GM23338 (cell line): Measurements from ENCODE around the gene VAV3. TPM values are rescaled to one million over a fixed set of nuclear protein-coding genes. Genes with fewer than 3 reads are reported as not detected.

Experiments
- ATAC-seq: fragments of 200-7000 bp; cut with Tn5 transposase; 3 replicates; pipeline ENCODE4 v1.9.1; 2020
- DNase-seq: peaks from one replicate; pipeline ENCODE4 v3.0.0-alpha.2; 2015; ENCODE audit warnings: low spot score
- H2AFZ ChIP-seq: fragments of 200-600 bp; sonication (generic); 2 replicates; pipeline ENCODE4 v1.8.0; 2016; ENCODE audit warnings: antibody characterized with exemption, mild to moderate bottlenecking, moderate library complexity
- H3F3A ChIP-seq: fragments of 200-600 bp; sonication (generic); replicated peaks from 2 replicates; pipeline ENCODE4 v1.8.0; 2017; ENCODE audit warnings: antibody characterized with exemption, mixed run types, low read depth
- H3K27ac ChIP-seq: fragments of 200-600 bp; sonication (generic); 2 replicates; pipeline ENCODE4 v1.6.1; 2016; ENCODE audit warnings: low read depth
- H3K27me3 ChIP-seq: fragments of 200-600 bp; sonication (generic); 2 replicates; pipeline ENCODE4 v1.8.0; 2016; ENCODE audit warnings: mild to moderate bottlenecking, mixed run types, moderate library complexity; ENCODE audit not compliant: insufficient read depth
- H3K36me3 ChIP-seq: fragments of 200-600 bp; sonication (generic); 2 replicates; pipeline ENCODE4 v1.8.0; 2016; ENCODE audit warnings: mild to moderate bottlenecking; ENCODE audit not compliant: insufficient read depth
- H3K4me1 ChIP-seq: fragments of 200-600 bp; sonication (generic); 2 replicates; pipeline ENCODE4 v1.8.0; 2016; ENCODE audit warnings: mild to moderate bottlenecking, moderate library complexity; ENCODE audit not compliant: insufficient read depth
- H3K4me2 ChIP-seq: fragments of 200-600 bp; sonication (generic); 2 replicates; pipeline ENCODE4 v1.7.1; 2017; ENCODE audit warnings: mixed run types
- H3K4me3 ChIP-seq: fragments of 200-600 bp; sonication (generic); 2 replicates; pipeline ENCODE4 v1.6.1; 2016; ENCODE audit warnings: mixed run types
- H3K79me2 ChIP-seq: fragments of 200-600 bp; sonication (generic); replicated peaks from 2 replicates; pipeline ENCODE4 v1.8.0; 2017; ENCODE audit warnings: mild to moderate bottlenecking; ENCODE audit not compliant: insufficient read depth
- H3K9me2 ChIP-seq: fragments of 200-600 bp; sonication (generic); 2 replicates; pipeline ENCODE4 v1.8.0; 2017; ENCODE audit not compliant: insufficient read depth
- H4K20me1 ChIP-seq: fragments of 200-600 bp; sonication (generic); replicated peaks from 2 replicates; pipeline ENCODE4 v1.8.0; 2017; ENCODE audit warnings: mild to moderate bottlenecking; ENCODE audit not compliant: insufficient read depth
- H3K27ac Mint-ChIP-seq: 2 replicates; pipeline ENCODE4 v1.8.0; 2020; ENCODE audit warnings: inconsistent platforms, mild to moderate bottlenecking, moderate library complexity, mixed read lengths
- H3K27me3 Mint-ChIP-seq: 3 replicates; pipeline ENCODE4 v1.8.0; 2022; ENCODE audit warnings: low read depth, mild to moderate bottlenecking, moderate library complexity, mixed read lengths, inconsistent platforms; ENCODE audit not compliant: insufficient read depth, poor library complexity
- H3K36me3 Mint-ChIP-seq: 3 replicates; pipeline ENCODE4 v1.8.0; 2021; ENCODE audit warnings: low read depth, mild to moderate bottlenecking, inconsistent platforms, moderate library complexity, mixed read lengths
- H3K4me1 Mint-ChIP-seq: 3 replicates; pipeline ENCODE4 v1.8.0; 2020; ENCODE audit warnings: mild to moderate bottlenecking, inconsistent platforms, mixed read lengths
- H3K4me3 Mint-ChIP-seq: 3 replicates; pipeline ENCODE4 v1.8.0; 2021; ENCODE audit warnings: moderate library complexity, mild to moderate bottlenecking, inconsistent platforms, mixed read lengths
- H3K9me3 Mint-ChIP-seq: 3 replicates; pipeline ENCODE4 v1.8.0; 2020; ENCODE audit warnings: moderate library complexity, mild to moderate bottlenecking, inconsistent platforms, mixed read lengths
- CREB1 ChIP-seq: fragments of 250-450 bp; sonication (Bioruptor Pico); IDR thresholded peaks from 2 replicates; pipeline ENCODE4 v1.5.0; 2020; ENCODE audit warnings: low read depth, mild to moderate bottlenecking, moderate library complexity
- EZH2 ChIP-seq: fragments of 200-600 bp; sonication (generic); IDR thresholded peaks from one replicate; pipeline ENCODE4 v1.8.0; 2017; ENCODE audit warnings: antibody characterized with exemption, mild to moderate bottlenecking, low read depth; ENCODE audit not compliant: unreplicated experiment
- JUNB ChIP-seq: IDR thresholded peaks from one replicate; pipeline ENCODE4 v1.6.1; 2016; ENCODE audit warnings: antibody characterized with exemption; ENCODE audit not compliant: unreplicated experiment
- NANOG ChIP-seq: IDR thresholded peaks from 2 replicates; pipeline ENCODE4 v1.6.1; 2016; ENCODE audit warnings: antibody characterized with exemption, borderline replicate concordance
- POLR2AphosphoS5 ChIP-seq: IDR thresholded peaks from 2 replicates; pipeline ENCODE4 v1.6.1; 2016; ENCODE audit warnings: antibody characterized with exemption, low read depth
- STAT1 ChIP-seq: IDR thresholded peaks from one replicate; pipeline ENCODE4 v1.6.1; 2016; ENCODE audit warnings: antibody characterized with exemption; ENCODE audit not compliant: unreplicated experiment
- ZNF114 ChIP-seq: fragments of 250-450 bp; sonication (Bioruptor Pico); IDR thresholded peaks from 2 replicates; pipeline ENCODE4 v1.5.0; 2020; ENCODE audit warnings: mild to moderate bottlenecking, moderate library complexity
- ZNF331 ChIP-seq: fragments of 250-450 bp; sonication (Bioruptor Pico); IDR thresholded peaks from 2 replicates; pipeline ENCODE4 v1.5.0; 2020; ENCODE audit warnings: low read depth, mild to moderate bottlenecking, moderate library complexity
- polyA plus RNA-seq: library from polyadenylated mRNA; unstranded; fragments of >200 nt; fragmentation: Nextera tagmentation; extraction: Ambion mirVana; gene quantifications from 2 replicates; pipeline ENCODE4 v1.2.1, GENCODE V29; 2016
- total RNA-seq: library from RNA; depleted of rRNA; stranded (reverse); fragments of >200 nt; shearing (Covaris generic); gene quantifications from 2 replicates; pipeline ENCODE4 v1.2.3, GENCODE V29; 2014
- TF ChIP-seq, protein P1 (sequence below), 2 experiments: fragments of 200-600 bp in 1 of 2; sonication (generic) in 1 of 2; conservative IDR thresholded peaks; 2 replicates each; pipeline versions ENCODE4 v1.5.1 to v1.6.1; 2016 to 2017; ENCODE audit warnings: antibody characterized with exemption in 2 of 2, low read depth in 2 of 2, mild to moderate bottlenecking in 2 of 2, moderate library complexity in 1 of 2
- TF ChIP-seq, protein P2 (sequence below): IDR thresholded peaks from 2 replicates; pipeline ENCODE4 v1.6.1; 2016; ENCODE audit warnings: antibody characterized with exemption
- TF ChIP-seq, protein P3 (sequence below): fragments of 250-450 bp; sonication (Bioruptor Pico); IDR thresholded peaks from 2 replicates; pipeline ENCODE4 v1.5.0; 2020; ENCODE audit warnings: mild to moderate bottlenecking, moderate library complexity
- TF ChIP-seq, protein P4 (sequence below): IDR thresholded peaks from one replicate; pipeline ENCODE4 v1.6.1; 2018; ENCODE audit warnings: antibody characterized with exemption; ENCODE audit not compliant: unreplicated experiment

VAV3 gene
- total and polyA plus RNA-seq, 2 experiments from 2014 or later: 3.0 to 11.3 TPM

DNA sequence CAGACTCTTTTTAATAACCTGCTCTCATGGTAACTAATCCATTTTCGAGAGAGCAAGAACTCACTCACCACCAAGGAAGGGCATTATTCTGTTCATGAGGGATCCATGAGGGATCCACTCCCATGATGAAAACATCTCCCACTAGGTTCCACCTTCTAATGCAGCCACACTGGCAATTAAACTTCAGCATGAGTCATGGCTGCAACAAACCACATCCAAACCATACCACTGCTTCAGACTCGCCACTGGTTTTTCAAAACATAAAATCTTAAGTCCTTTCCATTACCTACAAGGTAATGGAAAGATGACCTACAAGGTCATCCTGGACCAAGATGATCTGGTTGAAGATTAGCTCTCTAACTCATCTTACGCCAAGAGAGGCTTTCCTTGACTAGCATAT lies 405.1 kb downstream of the VAV3 start (continued):
- TF ChIP-seq, protein P1, sequence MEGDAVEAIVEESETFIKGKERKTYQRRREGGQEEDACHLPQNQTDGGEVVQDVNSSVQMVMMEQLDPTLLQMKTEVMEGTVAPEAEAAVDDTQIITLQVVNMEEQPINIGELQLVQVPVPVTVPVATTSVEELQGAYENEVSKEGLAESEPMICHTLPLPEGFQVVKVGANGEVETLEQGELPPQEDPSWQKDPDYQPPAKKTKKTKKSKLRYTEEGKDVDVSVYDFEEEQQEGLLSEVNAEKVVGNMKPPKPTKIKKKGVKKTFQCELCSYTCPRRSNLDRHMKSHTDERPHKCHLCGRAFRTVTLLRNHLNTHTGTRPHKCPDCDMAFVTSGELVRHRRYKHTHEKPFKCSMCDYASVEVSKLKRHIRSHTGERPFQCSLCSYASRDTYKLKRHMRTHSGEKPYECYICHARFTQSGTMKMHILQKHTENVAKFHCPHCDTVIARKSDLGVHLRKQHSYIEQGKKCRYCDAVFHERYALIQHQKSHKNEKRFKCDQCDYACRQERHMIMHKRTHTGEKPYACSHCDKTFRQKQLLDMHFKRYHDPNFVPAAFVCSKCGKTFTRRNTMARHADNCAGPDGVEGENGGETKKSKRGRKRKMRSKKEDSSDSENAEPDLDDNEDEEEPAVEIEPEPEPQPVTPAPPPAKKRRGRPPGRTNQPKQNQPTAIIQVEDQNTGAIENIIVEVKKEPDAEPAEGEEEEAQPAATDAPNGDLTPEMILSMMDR (conservative IDR thresholded peaks at IDR 0.05; ENCODE audit: low read depth in 2 of 2): no peak
- TF ChIP-seq POLR2AphosphoS5: no peak
- TF ChIP-seq, protein P2, sequence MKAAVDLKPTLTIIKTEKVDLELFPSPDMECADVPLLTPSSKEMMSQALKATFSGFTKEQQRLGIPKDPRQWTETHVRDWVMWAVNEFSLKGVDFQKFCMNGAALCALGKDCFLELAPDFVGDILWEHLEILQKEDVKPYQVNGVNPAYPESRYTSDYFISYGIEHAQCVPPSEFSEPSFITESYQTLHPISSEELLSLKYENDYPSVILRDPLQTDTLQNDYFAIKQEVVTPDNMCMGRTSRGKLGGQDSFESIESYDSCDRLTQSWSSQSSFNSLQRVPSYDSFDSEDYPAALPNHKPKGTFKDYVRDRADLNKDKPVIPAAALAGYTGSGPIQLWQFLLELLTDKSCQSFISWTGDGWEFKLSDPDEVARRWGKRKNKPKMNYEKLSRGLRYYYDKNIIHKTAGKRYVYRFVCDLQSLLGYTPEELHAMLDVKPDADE: no peak

DNA sequence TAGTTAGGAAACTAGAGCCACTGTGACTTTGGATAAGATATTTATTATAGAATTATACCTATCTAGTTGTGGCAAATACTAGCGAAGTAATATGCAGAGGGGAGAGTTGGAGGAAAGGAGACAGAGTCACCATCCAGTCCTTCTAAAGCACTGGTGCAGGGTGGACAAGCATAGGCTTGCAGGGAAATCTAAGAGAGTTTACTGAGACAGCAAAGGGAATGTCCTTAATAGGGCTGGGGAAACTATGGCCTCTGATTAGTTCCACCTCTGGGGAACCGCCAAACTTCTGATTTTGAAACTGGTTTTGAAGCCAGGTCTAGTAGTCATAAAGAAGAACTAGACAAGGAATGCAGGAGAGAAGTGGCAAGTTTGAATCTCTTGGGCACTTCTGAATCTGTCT lies 407.9 kb downstream of the VAV3 start:
- Histone ChIP-seq H3K36me3 (no peaks in the 10 kb centered on the region), H3K9me2 (peaks cover 14% of the 10 kb centered on the region; the same call in 1 of the 2 replicates), H4K20me1 (no peaks in the 10 kb centered on the region), H3K79me2 (no peaks in the 10 kb centered on the region), H3K4me1 (no peaks in the 10 kb centered on the region), H3K27ac (no peak overlapping the region), H3F3A (no peaks in the 10 kb centered on the region), H2AFZ (no peak overlapping the region), H3K4me2 (no peak overlapping the region), H3K4me3 (no peak overlapping the region), H3K27me3 (no peaks in the 10 kb centered on the region)
- Mint-ChIP-seq H3K36me3 (no peaks in the 10 kb centered on the region), H3K4me1 (no peaks in the 10 kb centered on the region), H3K27ac (no peak overlapping the region), H3K9me3 (no peaks in the 10 kb centered on the region), H3K4me3 (no peak overlapping the region), H3K27me3 (no peaks in the 10 kb centered on the region)
- DNase-seq (no peak), ATAC-seq (no peak)
- no peak for TF ChIP-seq STAT1
- TF ChIP-seq NANOG: no peak
- no peak for TF ChIP-seq CREB1
- TF ChIP-seq, protein P2: no peak
- TF ChIP-seq JUNB: no peak
- no peak for TF ChIP-seq EZH2
- TF ChIP-seq ZNF331 (CRISPR knock-in tag): no peak
- TF ChIP-seq ZNF114 (CRISPR knock-in tag): no peak
- TF ChIP-seq, protein P3, sequence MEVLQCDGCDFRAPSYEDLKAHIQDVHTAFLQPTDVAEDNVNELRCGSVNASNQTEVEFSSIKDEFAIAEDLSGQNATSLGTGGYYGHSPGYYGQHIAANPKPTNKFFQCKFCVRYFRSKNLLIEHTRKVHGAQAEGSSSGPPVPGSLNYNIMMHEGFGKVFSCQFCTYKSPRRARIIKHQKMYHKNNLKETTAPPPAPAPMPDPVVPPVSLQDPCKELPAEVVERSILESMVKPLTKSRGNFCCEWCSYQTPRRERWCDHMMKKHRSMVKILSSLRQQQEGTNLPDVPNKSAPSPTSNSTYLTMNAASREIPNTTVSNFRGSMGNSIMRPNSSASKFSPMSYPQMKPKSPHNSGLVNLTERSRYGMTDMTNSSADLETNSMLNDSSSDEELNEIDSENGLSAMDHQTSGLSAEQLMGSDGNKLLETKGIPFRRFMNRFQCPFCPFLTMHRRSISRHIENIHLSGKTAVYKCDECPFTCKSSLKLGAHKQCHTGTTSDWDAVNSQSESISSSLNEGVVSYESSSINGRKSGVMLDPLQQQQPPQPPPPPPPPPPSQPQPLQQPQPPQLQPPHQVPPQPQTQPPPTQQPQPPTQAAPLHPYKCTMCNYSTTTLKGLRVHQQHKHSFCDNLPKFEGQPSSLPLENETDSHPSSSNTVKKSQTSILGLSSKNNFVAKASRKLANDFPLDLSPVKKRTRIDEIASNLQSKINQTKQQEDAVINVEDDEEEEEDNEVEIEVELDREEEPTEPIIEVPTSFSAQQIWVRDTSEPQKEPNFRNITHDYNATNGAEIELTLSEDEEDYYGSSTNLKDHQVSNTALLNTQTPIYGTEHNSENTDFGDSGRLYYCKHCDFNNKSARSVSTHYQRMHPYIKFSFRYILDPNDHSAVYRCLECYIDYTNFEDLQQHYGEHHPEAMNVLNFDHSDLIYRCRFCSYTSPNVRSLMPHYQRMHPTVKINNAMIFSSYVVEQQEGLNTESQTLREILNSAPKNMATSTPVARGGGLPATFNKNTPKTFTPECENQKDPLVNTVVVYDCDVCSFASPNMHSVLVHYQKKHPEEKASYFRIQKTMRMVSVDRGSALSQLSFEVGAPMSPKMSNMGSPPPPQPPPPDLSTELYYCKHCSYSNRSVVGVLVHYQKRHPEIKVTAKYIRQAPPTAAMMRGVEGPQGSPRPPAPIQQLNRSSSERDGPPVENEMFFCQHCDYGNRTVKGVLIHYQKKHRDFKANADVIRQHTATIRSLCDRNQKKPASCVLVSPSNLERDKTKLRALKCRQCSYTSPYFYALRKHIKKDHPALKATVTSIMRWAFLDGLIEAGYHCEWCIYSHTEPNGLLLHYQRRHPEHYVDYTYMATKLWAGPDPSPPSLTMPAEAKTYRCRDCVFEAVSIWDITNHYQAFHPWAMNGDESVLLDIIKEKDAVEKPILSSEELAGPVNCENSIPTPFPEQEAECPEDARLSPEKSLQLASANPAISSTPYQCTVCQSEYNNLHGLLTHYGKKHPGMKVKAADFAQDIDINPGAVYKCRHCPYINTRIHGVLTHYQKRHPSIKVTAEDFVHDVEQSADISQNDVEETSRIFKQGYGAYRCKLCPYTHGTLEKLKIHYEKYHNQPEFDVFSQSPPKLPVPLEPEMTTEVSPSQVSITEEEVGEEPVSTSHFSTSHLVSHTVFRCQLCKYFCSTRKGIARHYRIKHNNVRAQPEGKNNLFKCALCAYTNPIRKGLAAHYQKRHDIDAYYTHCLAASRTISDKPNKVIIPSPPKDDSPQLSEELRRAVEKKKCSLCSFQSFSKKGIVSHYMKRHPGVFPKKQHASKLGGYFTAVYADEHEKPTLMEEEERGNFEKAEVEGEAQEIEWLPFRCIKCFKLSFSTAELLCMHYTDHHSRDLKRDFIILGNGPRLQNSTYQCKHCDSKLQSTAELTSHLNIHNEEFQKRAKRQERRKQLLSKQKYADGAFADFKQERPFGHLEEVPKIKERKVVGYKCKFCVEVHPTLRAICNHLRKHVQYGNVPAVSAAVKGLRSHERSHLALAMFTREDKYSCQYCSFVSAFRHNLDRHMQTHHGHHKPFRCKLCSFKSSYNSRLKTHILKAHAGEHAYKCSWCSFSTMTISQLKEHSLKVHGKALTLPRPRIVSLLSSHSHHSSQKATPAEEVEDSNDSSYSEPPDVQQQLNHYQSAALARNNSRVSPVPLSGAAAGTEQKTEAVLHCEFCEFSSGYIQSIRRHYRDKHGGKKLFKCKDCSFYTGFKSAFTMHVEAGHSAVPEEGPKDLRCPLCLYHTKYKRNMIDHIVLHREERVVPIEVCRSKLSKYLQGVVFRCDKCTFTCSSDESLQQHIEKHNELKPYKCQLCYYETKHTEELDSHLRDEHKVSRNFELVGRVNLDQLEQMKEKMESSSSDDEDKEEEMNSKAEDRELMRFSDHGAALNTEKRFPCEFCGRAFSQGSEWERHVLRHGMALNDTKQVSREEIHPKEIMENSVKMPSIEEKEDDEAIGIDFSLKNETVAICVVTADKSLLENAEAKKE: no peak
- TF ChIP-seq, protein P4, sequence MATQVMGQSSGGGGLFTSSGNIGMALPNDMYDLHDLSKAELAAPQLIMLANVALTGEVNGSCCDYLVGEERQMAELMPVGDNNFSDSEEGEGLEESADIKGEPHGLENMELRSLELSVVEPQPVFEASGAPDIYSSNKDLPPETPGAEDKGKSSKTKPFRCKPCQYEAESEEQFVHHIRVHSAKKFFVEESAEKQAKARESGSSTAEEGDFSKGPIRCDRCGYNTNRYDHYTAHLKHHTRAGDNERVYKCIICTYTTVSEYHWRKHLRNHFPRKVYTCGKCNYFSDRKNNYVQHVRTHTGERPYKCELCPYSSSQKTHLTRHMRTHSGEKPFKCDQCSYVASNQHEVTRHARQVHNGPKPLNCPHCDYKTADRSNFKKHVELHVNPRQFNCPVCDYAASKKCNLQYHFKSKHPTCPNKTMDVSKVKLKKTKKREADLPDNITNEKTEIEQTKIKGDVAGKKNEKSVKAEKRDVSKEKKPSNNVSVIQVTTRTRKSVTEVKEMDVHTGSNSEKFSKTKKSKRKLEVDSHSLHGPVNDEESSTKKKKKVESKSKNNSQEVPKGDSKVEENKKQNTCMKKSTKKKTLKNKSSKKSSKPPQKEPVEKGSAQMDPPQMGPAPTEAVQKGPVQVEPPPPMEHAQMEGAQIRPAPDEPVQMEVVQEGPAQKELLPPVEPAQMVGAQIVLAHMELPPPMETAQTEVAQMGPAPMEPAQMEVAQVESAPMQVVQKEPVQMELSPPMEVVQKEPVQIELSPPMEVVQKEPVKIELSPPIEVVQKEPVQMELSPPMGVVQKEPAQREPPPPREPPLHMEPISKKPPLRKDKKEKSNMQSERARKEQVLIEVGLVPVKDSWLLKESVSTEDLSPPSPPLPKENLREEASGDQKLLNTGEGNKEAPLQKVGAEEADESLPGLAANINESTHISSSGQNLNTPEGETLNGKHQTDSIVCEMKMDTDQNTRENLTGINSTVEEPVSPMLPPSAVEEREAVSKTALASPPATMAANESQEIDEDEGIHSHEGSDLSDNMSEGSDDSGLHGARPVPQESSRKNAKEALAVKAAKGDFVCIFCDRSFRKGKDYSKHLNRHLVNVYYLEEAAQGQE: no peak
